SK-N-MC (cell line): ENCODE data around the gene SLC4A5.

Experiments
- EZH2 ChIP-seq: fragments of 200-600 bp; sonication (generic); IDR thresholded peaks from one replicate; pipeline ENCODE4 v1.6.1; 2017; ENCODE audit warnings: antibody characterized with exemption
- POLR2AphosphoS5 ChIP-seq: IDR thresholded peaks from 2 replicates; pipeline ENCODE4 v1.6.1; 2012; ENCODE audit warnings: mild to moderate bottlenecking, low read depth, low read length, borderline replicate concordance

- TF ChIP-seq POLR2AphosphoS5 (no peak), EZH2 (no peak)
These were observed 29.1 kb downstream of the SLC4A5 start for GRCh38 chr2:74314107-74314506.
